ENCODE results near the gene RIT2. TPM values are rescaled to one million over a fixed set of nuclear protein-coding genes. Genes with fewer than 3 reads are reported as not detected.

The RIT2 gene
- total RNA-seq, 1 experiment from 2014 or later, result not detected

GRCh38 chr18:42959528-42959927, 156.0 kb downstream of the RIT2 start:
- Histone ChIP-seq H3K4me1 (replicated peaks) (no peaks in the 10 kb centered on the region), H3K27ac (no peak overlapping the region), H3K27me3 (replicated peaks) (0 out of 2 replicates have a peak, but pooled peaks cover 2% of the 10 kb centered on the region)

DNA sequence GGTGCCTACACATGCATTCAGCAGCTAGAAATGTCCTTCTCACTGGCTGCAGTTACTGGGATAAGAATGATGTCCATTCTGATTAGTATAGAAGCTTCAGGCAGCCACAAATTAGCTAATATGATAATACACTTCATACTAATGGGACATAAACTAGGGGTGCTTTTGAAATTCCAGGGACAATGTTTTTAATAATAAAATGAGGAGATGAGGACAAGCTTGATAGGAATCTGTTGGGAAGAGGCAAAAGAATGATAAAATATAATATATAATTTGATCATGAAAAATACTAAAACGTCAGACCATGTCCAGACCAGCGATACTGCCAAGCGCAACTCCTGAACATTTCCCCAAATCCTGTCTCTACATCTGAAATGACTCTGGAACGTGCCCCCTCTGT, 157.1 kb downstream of the RIT2 start:
- no peak for DNase-seq (ENCODE audit: low read depth in 1 of 2, low spot score in 2 of 2)
- Histone ChIP-seq H3K9me3 (replicated peaks) (no peaks in the 10 kb centered on the region), H3K27ac (no peak overlapping the region), H3K4me1 (replicated peaks) (no peaks in the 10 kb centered on the region), H3K27me3 (replicated peaks) (0 out of 2 replicates have a peak, but pooled peaks cover 4% of the 10 kb centered on the region), H3K4me3 (no peak overlapping the region), H3K36me3 (no peaks in the 10 kb centered on the region)

More at GRCh38 chr18:42959528-42959927, 156.0 kb downstream of the RIT2 start:
- no peak for DNase-seq (ENCODE audit: low read depth in 1 of 2, low spot score in 2 of 2)
- Histone ChIP-seq H3K9me3 (replicated peaks) (no peaks in the 10 kb centered on the region), H3K36me3 (no peaks in the 10 kb centered on the region), H3K4me3 (no peak overlapping the region)

- Histone ChIP-seq H3K4me3 (no peak overlapping the region), H3K36me3 (no peaks in the 10 kb centered on the region), H3K27me3 (replicated peaks) (0 out of 2 replicates have a peak, but pooled peaks cover 2% of the 10 kb centered on the region), H3K27ac (no peak overlapping the region), H3K4me1 (replicated peaks) (no peaks in the 10 kb centered on the region), H3K9me3 (replicated peaks) (no peaks in the 10 kb centered on the region)
- no peak for DNase-seq (ENCODE audit: low read depth in 1 of 2, low spot score in 2 of 2)
Observed at GRCh38 chr18:42956287-42956686, 159.2 kb downstream of the RIT2 start.

- no peak for DNase-seq (ENCODE audit: low read depth in 1 of 2, low spot score in 2 of 2)
- no peaks in the 10 kb centered on the region for H3K36me3 ChIP-seq
- 0 out of 2 replicates have a peak, but pooled peaks cover 2% of the 10 kb centered on the region for H3K27me3 ChIP-seq (replicated peaks)
- no peaks in the 10 kb centered on the region for H3K4me1 ChIP-seq (replicated peaks)
- H3K27ac ChIP-seq, result no peak overlapping the region
- H3K4me3 ChIP-seq, result no peak overlapping the region
- no peaks in the 10 kb centered on the region for H3K9me3 ChIP-seq (replicated peaks)
Observed at GRCh38 chr18:42954887-42955286, 160.6 kb downstream of the RIT2 start.

GRCh38 chr18:42953306-42953705, 162.2 kb downstream of the RIT2 start:
- Histone ChIP-seq H3K4me1 (replicated peaks) (no peaks in the 10 kb centered on the region), H3K27ac (no peak overlapping the region), H3K9me3 (replicated peaks) (no peaks in the 10 kb centered on the region), H3K4me3 (no peak overlapping the region), H3K27me3 (replicated peaks) (0 out of 2 replicates have a peak, but pooled peaks cover 2% of the 10 kb centered on the region), H3K36me3 (no peaks in the 10 kb centered on the region)
- no peak for DNase-seq (ENCODE audit: low read depth in 1 of 2, low spot score in 2 of 2)

GRCh38 chr18:42950732-42951131, 164.8 kb downstream of the RIT2 start:
- H3K27ac ChIP-seq, result no peak overlapping the region
- no peaks in the 10 kb centered on the region for H3K36me3 ChIP-seq
- DNase-seq (ENCODE audit: low read depth in 1 of 2, low spot score in 2 of 2), result no peak

DNA sequence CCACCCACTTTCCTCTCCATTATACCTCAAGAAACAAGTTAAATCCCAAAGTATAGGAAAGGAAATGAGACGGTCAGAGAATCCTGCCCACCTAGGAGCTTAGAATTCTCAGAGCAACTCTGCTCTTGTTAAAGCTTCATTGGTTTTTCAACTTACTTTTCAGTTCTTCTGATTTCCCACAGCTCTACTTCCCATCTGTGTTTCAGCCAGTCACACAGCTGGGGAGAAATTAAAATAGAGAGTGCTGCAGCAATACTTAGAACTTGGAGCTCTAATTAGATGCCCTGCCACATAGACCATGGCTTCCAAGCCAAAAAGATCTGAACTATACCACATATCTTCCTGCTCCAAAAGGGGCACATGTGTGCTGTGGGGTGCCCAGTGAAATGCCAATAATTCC, 166.7 kb downstream of the RIT2 start:
- Histone ChIP-seq H3K4me3 (no peak overlapping the region), H3K27ac (no peak overlapping the region), H3K9me3 (replicated peaks) (no peaks in the 10 kb centered on the region), H3K4me1 (replicated peaks) (no peaks in the 10 kb centered on the region), H3K36me3 (no peaks in the 10 kb centered on the region), H3K27me3 (replicated peaks) (0 out of 2 replicates have a peak, but pooled peaks cover 2% of the 10 kb centered on the region)
- no peak for DNase-seq (ENCODE audit: low read depth in 1 of 2, low spot score in 2 of 2)

More at GRCh38 chr18:42950732-42951131, 164.8 kb downstream of the RIT2 start:
- H3K27me3 ChIP-seq (replicated peaks), result 0 out of 2 replicates have a peak, but pooled peaks cover 2% of the 10 kb centered on the region
- no peak overlapping the region for H3K4me3 ChIP-seq
- no peaks in the 10 kb centered on the region for H3K9me3 ChIP-seq (replicated peaks)
- H3K4me1 ChIP-seq (replicated peaks), result no peaks in the 10 kb centered on the region

GRCh38 chr18:42941860-42942259, 173.6 kb downstream of the RIT2 start:
- no peak for DNase-seq (ENCODE audit: low read depth in 1 of 2, low spot score in 2 of 2)
- Histone ChIP-seq H3K27me3 (replicated peaks) (no peaks in the 10 kb centered on the region), H3K4me1 (replicated peaks) (no peaks in the 10 kb centered on the region), H3K9me3 (replicated peaks) (no peaks in the 10 kb centered on the region), H3K4me3 (no peak overlapping the region), H3K36me3 (no peaks in the 10 kb centered on the region), H3K27ac (no peak overlapping the region)

- H3K36me3 ChIP-seq, result no peaks in the 10 kb centered on the region
- no peak for DNase-seq (ENCODE audit: low read depth in 1 of 2, low spot score in 2 of 2)
- no peaks in the 10 kb centered on the region for H3K4me1 ChIP-seq (replicated peaks)
- H3K27ac ChIP-seq, result no peak overlapping the region
- no peak overlapping the region for H3K4me3 ChIP-seq
- H3K27me3 ChIP-seq (replicated peaks), result no peaks in the 10 kb centered on the region
- no peaks in the 10 kb centered on the region for H3K9me3 ChIP-seq (replicated peaks)
Observed at GRCh38 chr18:42941021-42941420, 174.5 kb downstream of the RIT2 start.

DNA sequence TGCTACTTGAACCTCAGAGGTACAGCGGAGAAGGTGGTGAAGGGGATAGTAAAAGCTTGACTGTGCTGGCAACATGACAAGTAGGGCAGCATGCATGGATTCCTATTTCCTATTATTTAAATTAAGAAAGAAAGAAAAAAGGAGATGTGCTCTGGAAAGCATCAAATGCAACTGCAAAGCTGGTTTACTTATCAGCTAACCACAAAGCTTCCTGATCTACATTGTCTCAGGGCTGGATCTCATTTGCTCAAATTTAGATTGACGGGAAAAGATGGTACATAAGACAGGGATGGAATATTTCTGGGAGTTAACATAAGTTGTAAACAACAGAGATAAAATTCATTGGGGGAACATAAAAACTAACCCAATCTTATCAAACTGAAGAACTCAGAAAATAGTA, 178.0 kb downstream of the RIT2 start:
- Histone ChIP-seq H3K27ac (no peak overlapping the region), H3K36me3 (no peaks in the 10 kb centered on the region), H3K4me3 (no peak overlapping the region), H3K9me3 (replicated peaks) (no peaks in the 10 kb centered on the region), H3K4me1 (replicated peaks) (no peaks in the 10 kb centered on the region), H3K27me3 (replicated peaks) (no peaks in the 10 kb centered on the region)
- no peak for DNase-seq (ENCODE audit: low read depth in 1 of 2, low spot score in 2 of 2)

GRCh38 chr18:42936289-42936688, 179.2 kb downstream of the RIT2 start:
- Histone ChIP-seq H3K36me3 (no peaks in the 10 kb centered on the region), H3K9me3 (replicated peaks) (no peaks in the 10 kb centered on the region), H3K27me3 (replicated peaks) (no peaks in the 10 kb centered on the region), H3K27ac (no peak overlapping the region), H3K4me3 (no peak overlapping the region), H3K4me1 (replicated peaks) (no peaks in the 10 kb centered on the region)
- no peak for DNase-seq (ENCODE audit: low read depth in 1 of 2, low spot score in 2 of 2)

GRCh38 chr18:42931491-42931890, 184.0 kb downstream of the RIT2 start:
- H3K36me3 ChIP-seq, result no peaks in the 10 kb centered on the region
- H3K27ac ChIP-seq, result no peak overlapping the region
- peak in 1 of 2 experiments; percentile 1 for DNase-seq (ENCODE audit: low read depth in 1 of 2, low spot score in 2 of 2)
- no peaks in the 10 kb centered on the region for H3K9me3 ChIP-seq (replicated peaks)
- H3K4me3 ChIP-seq, result no peak overlapping the region
- no peaks in the 10 kb centered on the region for H3K27me3 ChIP-seq (replicated peaks)
- H3K4me1 ChIP-seq (replicated peaks), result no peaks in the 10 kb centered on the region

- no peaks in the 10 kb centered on the region for H3K27me3 ChIP-seq (replicated peaks)
- no peaks in the 10 kb centered on the region for H3K9me3 ChIP-seq (replicated peaks)
- no peak overlapping the region for H3K4me3 ChIP-seq
- H3K27ac ChIP-seq, result no peak overlapping the region
- no peak for DNase-seq (ENCODE audit: low read depth in 1 of 2, low spot score in 2 of 2)
- H3K4me1 ChIP-seq (replicated peaks), result no peaks in the 10 kb centered on the region
- no peaks in the 10 kb centered on the region for H3K36me3 ChIP-seq
Observed at GRCh38 chr18:42929857-42930256, 185.6 kb downstream of the RIT2 start.

- H3K9me3 ChIP-seq (replicated peaks), result no peaks in the 10 kb centered on the region
- H3K27ac ChIP-seq, result no peak overlapping the region
- no peaks in the 10 kb centered on the region for H3K27me3 ChIP-seq (replicated peaks)
- no peaks in the 10 kb centered on the region for H3K4me1 ChIP-seq (replicated peaks)
- no peak overlapping the region for H3K4me3 ChIP-seq
- DNase-seq (ENCODE audit: low read depth in 1 of 2, low spot score in 2 of 2), result no peak
- no peaks in the 10 kb centered on the region for H3K36me3 ChIP-seq
Observed at GRCh38 chr18:42929181-42929580, 186.3 kb downstream of the RIT2 start.

DNA sequence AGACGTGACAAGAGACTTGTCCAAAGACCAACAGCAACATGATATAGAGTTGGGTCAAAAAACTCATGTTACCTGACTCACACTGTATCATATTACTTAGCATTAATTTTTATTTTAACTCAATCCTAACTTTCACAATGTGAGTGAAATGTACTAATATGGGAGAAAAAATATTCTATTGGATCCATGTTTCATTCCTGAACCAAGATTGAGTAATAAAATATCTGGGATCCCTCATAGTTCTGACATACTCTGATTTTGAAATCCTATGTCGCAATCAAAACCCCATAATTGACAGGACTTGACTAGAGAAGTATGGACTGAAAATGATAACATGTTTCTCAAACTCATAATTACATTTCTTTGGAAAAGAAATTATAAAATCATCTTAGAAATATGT, 190.4 kb downstream of the RIT2 start:
- no peaks in the 10 kb centered on the region for H3K27me3 ChIP-seq (replicated peaks)
- no peak for DNase-seq (ENCODE audit: low read depth in 1 of 2, low spot score in 2 of 2)
- no peak overlapping the region for H3K4me3 ChIP-seq
- H3K4me1 ChIP-seq (replicated peaks), result no peaks in the 10 kb centered on the region
- no peaks in the 10 kb centered on the region for H3K36me3 ChIP-seq
- no peaks in the 10 kb centered on the region for H3K9me3 ChIP-seq (replicated peaks)
- H3K27ac ChIP-seq, result no peak overlapping the region

All from SJSA1 (cell line).